SK-N-SH treated with all-trans-retinoic acid at 6 μM for 48 hours (cell line): ENCODE results near the gene ZFHX2.
A peak's percentile ranks its signal among the peaks of the same experiment; 100 is the strongest.

Experiments
- ATAC-seq: fragments of 200-7000 bp; cut with Tn5 transposase; 3 replicates; pipeline ENCODE4 v1.9.1; 2020; ENCODE audit warnings: mild to moderate bottlenecking, moderate library complexity
- ARNTL ChIP-seq: fragments of 450-650 bp; formaldehyde crosslinking; IDR thresholded peaks from 2 replicates; pipeline ENCODE4 v1.5.0; 2020; ENCODE audit warnings: low read depth, mild to moderate bottlenecking, moderate library complexity, borderline replicate concordance
- CSDC2 ChIP-seq: fragments of 250-450 bp; sonication (Bioruptor Pico); IDR thresholded peaks from 2 replicates; pipeline ENCODE4 v1.5.0; 2020; ENCODE audit warnings: mild to moderate bottlenecking, moderate library complexity
- ESRRG ChIP-seq: fragments of 250-450 bp; sonication (Bioruptor Pico); IDR thresholded peaks from 2 replicates; pipeline ENCODE4 v1.6.1; 2021; ENCODE audit warnings: mild to moderate bottlenecking
- GLIS3 ChIP-seq: fragments of 250-450 bp; sonication (Bioruptor Pico); IDR thresholded peaks from 2 replicates; pipeline ENCODE4 v1.5.0; 2020; ENCODE audit warnings: mild to moderate bottlenecking, moderate library complexity
- ISL1 ChIP-seq: fragments of 250-450 bp; sonication (Bioruptor Pico); IDR thresholded peaks from 2 replicates; pipeline ENCODE4 v2.1.2; 2022; ENCODE audit warnings: mild to moderate bottlenecking, moderate library complexity
- OSR1 ChIP-seq: fragments of 250-450 bp; sonication (Bioruptor Pico); IDR thresholded peaks from 2 replicates; pipeline ENCODE4 v1.8.0; 2022; ENCODE audit warnings: moderate library complexity, mild to moderate bottlenecking, inconsistent platforms
- PPARA ChIP-seq: fragments of 250-450 bp; sonication (Bioruptor Pico); IDR thresholded peaks from 2 replicates; pipeline ENCODE4 v1.5.0; 2020; ENCODE audit warnings: mild to moderate bottlenecking, borderline replicate concordance
- RARB ChIP-seq: fragments of 250-450 bp; sonication (Bioruptor Pico); IDR thresholded peaks from 2 replicates; pipeline ENCODE4 v1.8.0; 2021; ENCODE audit warnings: mild to moderate bottlenecking, moderate library complexity
- TCF4 ChIP-seq: fragments of 250-450 bp; sonication (Bioruptor Pico); IDR thresholded peaks from 2 replicates; pipeline ENCODE4 v1.8.0; 2021; ENCODE audit warnings: mild to moderate bottlenecking, moderate library complexity, borderline replicate concordance
- TOX ChIP-seq: fragments of 250-450 bp; sonication (Bioruptor Pico); IDR thresholded peaks from 2 replicates; pipeline ENCODE4 v1.8.0; 2021; ENCODE audit warnings: mild to moderate bottlenecking, moderate library complexity, borderline replicate concordance
- ZC3H10 ChIP-seq: fragments of 250-450 bp; sonication (Bioruptor Pico); IDR thresholded peaks from 2 replicates; pipeline ENCODE4 v1.5.1; 2021; ENCODE audit warnings: mild to moderate bottlenecking, moderate library complexity
- ZFP3 ChIP-seq: fragments of 250-450 bp; sonication (Bioruptor Pico); IDR thresholded peaks from 2 replicates; pipeline ENCODE4 v1.5.0; 2020; ENCODE audit warnings: mild to moderate bottlenecking, moderate library complexity
- ZFP30 ChIP-seq: fragments of 450-650 bp; formaldehyde crosslinking; IDR thresholded peaks from 2 replicates; pipeline ENCODE4 v1.5.0; 2022; ENCODE audit warnings: mild to moderate bottlenecking, moderate library complexity
- ZNF8 ChIP-seq: fragments of 450-650 bp; formaldehyde crosslinking; IDR thresholded peaks from 2 replicates; pipeline ENCODE4 v1.5.0; 2020; ENCODE audit warnings: mild to moderate bottlenecking, moderate library complexity
- TF ChIP-seq, protein P1 (sequence below): fragments of 250-450 bp; sonication (Bioruptor Pico); IDR thresholded peaks from 2 replicates; pipeline ENCODE4 v1.8.0; 2021; ENCODE audit warnings: low read depth, mild to moderate bottlenecking, moderate library complexity, borderline replicate concordance
- TF ChIP-seq, protein P2 (sequence below): fragments of 250-450 bp; sonication (Bioruptor Pico); IDR thresholded peaks from 2 replicates; pipeline ENCODE4 v1.5.1; 2021; ENCODE audit warnings: mild to moderate bottlenecking, moderate library complexity
- TF ChIP-seq, protein P3 (sequence below): fragments of 250-450 bp; sonication (Bioruptor Pico); IDR thresholded peaks from 2 replicates; pipeline ENCODE4 v1.5.1; 2020; ENCODE audit warnings: low read depth, mild to moderate bottlenecking, moderate library complexity
- TF ChIP-seq, protein P4 (sequence below): fragments of 250-450 bp; sonication (Bioruptor Pico); IDR thresholded peaks from 2 replicates; pipeline ENCODE4 v1.5.0; 2020; ENCODE audit warnings: mild to moderate bottlenecking, moderate library complexity
- TF ChIP-seq, protein P5 (sequence below): fragments of 250-450 bp; sonication (Bioruptor Pico); IDR thresholded peaks from 2 replicates; pipeline ENCODE4 v1.8.0; 2020; ENCODE audit warnings: mild to moderate bottlenecking, moderate library complexity, borderline replicate concordance

The ZFHX2 gene

DNA sequence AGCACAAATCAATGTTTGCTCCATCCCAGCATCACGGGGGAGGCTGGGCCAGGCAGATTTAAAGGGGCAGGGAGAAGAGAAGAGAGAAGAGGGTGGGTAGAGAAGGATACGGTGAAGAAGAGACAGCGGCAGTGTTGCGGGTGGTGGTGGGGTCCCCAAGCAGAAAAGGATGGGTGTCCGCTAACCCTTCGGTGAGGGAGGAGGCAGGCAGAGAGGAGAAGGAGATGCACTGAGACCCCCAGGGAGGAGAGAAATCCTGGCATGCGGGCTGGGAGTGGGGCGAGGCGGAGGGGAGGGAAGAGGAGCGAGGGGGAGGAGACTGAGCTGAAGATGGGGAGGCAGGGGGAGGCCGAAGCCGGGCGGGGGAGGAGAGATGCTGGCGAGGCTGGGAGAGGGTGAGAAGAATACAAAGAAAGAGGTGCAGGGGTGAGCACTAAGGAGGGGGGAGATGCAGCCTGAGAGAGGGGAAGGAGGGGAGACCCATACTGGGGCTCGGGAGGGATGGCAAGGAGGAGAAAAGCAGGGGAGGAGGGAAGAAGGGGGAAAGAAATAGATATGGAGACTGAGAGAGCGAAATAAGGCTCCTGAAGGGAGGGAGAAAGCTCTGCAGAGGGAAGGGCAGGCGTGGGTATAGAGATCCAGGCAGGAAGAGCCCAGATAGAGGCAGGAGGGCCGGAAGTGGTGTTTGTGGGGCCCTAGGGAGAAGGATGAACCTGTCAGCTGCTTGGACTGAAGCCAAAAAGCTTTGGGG lies 27.2 kb upstream of the ZFHX2 start, which contains the start of gene JPH4:
JPH4 (minus strand) TSS at position 231 of the 751 bp plus-strand sequence. CDS start 1,337 bp downstream, outside the sequence.
- peak; percentile 70 for ATAC-seq
- TF ChIP-seq, protein P1, sequence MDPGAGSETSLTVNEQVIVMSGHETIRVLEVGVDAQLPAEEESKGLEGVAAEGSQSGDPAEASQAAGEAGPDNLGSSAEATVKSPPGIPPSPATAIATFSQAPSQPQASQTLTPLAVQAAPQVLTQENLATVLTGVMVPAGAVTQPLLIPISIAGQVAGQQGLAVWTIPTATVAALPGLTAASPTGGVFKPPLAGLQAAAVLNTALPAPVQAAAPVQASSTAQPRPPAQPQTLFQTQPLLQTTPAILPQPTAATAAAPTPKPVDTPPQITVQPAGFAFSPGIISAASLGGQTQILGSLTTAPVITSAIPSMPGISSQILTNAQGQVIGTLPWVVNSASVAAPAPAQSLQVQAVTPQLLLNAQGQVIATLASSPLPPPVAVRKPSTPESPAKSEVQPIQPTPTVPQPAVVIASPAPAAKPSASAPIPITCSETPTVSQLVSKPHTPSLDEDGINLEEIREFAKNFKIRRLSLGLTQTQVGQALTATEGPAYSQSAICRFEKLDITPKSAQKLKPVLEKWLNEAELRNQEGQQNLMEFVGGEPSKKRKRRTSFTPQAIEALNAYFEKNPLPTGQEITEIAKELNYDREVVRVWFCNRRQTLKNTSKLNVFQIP (CRISPR knock-in tag), result no peak
- no peak for TF ChIP-seq GLIS3 (CRISPR knock-in tag)

DNA sequence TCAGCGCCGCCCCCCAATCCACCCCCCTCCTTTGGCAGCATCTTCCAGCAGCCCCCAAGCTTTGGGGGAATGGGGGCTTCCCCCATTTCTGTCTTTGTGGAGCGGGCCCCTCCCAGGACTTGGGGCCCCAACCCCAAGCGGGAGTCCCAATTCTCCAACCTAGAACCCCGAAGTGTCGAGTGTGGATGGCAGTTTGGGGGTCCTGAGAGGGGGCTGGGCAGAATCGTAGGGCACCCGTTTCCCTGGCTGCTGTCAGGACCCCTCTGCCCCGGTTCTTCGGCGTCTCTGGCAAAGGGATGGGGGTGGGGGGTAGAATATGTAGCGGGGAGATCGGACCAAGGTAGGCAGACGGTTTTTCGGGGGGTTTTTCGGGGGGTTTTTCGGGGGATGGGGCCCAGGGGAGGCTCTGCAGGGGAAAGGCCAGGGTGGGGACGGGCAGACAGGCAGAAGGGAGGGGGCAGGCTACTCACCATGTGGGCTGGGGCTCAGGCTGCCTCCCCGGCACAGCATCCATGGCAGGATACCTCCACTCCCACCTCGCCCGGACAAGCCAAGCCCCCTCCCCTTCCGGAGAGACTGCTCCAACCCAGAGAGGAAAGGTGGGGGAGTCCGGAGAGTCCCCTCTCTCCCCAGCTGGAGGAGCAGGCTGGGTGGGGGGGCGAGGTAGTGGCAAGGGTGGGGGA lies 26.3 kb upstream of the ZFHX2 start:
- ATAC-seq, result peak; percentile 58
- no peak for TF ChIP-seq ZFP3 (CRISPR knock-in tag)
- no peak for TF ChIP-seq GLIS3 (CRISPR knock-in tag)
- TF ChIP-seq ZFP30 (CRISPR knock-in tag), result no peak
- no peak for TF ChIP-seq CSDC2 (CRISPR knock-in tag)
- no peak for TF ChIP-seq PPARA
- TF ChIP-seq TCF4 (CRISPR knock-in tag), result no peak
- TF ChIP-seq TOX, result no peak
- TF ChIP-seq ZC3H10, result no peak
- TF ChIP-seq RARB, result no peak
- TF ChIP-seq ARNTL (CRISPR knock-in tag), result no peak
- TF ChIP-seq, protein P2, sequence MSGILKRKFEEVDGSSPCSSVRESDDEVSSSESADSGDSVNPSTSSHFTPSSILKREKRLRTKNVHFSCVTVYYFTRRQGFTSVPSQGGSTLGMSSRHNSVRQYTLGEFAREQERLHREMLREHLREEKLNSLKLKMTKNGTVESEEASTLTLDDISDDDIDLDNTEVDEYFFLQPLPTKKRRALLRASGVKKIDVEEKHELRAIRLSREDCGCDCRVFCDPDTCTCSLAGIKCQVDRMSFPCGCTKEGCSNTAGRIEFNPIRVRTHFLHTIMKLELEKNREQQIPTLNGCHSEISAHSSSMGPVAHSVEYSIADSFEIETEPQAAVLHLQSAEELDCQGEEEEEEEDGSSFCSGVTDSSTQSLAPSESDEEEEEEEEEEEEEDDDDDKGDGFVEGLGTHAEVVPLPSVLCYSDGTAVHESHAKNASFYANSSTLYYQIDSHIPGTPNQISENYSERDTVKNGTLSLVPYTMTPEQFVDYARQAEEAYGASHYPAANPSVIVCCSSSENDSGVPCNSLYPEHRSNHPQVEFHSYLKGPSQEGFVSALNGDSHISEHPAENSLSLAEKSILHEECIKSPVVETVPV (CRISPR knock-in tag), result no peak
- TF ChIP-seq, protein P3, sequence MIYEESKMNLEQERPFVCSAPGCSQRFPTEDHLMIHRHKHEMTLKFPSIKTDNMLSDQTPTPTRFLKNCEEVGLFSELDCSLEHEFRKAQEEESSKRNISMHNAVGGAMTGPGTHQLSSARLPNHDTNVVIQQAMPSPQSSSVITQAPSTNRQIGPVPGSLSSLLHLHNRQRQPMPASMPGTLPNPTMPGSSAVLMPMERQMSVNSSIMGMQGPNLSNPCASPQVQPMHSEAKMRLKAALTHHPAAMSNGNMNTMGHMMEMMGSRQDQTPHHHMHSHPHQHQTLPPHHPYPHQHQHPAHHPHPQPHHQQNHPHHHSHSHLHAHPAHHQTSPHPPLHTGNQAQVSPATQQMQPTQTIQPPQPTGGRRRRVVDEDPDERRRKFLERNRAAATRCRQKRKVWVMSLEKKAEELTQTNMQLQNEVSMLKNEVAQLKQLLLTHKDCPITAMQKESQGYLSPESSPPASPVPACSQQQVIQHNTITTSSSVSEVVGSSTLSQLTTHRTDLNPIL (CRISPR knock-in tag), result no peak
- TF ChIP-seq ISL1 (CRISPR knock-in tag), result no peak
- TF ChIP-seq OSR1 (CRISPR knock-in tag), result no peak
- TF ChIP-seq ZNF8 (CRISPR knock-in tag), result no peak
- TF ChIP-seq, protein P4, sequence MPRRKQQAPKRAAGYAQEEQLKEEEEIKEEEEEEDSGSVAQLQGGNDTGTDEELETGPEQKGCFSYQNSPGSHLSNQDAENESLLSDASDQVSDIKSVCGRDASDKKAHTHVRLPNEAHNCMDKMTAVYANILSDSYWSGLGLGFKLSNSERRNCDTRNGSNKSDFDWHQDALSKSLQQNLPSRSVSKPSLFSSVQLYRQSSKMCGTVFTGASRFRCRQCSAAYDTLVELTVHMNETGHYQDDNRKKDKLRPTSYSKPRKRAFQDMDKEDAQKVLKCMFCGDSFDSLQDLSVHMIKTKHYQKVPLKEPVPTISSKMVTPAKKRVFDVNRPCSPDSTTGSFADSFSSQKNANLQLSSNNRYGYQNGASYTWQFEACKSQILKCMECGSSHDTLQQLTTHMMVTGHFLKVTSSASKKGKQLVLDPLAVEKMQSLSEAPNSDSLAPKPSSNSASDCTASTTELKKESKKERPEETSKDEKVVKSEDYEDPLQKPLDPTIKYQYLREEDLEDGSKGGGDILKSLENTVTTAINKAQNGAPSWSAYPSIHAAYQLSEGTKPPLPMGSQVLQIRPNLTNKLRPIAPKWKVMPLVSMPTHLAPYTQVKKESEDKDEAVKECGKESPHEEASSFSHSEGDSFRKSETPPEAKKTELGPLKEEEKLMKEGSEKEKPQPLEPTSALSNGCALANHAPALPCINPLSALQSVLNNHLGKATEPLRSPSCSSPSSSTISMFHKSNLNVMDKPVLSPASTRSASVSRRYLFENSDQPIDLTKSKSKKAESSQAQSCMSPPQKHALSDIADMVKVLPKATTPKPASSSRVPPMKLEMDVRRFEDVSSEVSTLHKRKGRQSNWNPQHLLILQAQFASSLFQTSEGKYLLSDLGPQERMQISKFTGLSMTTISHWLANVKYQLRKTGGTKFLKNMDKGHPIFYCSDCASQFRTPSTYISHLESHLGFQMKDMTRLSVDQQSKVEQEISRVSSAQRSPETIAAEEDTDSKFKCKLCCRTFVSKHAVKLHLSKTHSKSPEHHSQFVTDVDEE (CRISPR knock-in tag), result no peak
- TF ChIP-seq, protein P5, sequence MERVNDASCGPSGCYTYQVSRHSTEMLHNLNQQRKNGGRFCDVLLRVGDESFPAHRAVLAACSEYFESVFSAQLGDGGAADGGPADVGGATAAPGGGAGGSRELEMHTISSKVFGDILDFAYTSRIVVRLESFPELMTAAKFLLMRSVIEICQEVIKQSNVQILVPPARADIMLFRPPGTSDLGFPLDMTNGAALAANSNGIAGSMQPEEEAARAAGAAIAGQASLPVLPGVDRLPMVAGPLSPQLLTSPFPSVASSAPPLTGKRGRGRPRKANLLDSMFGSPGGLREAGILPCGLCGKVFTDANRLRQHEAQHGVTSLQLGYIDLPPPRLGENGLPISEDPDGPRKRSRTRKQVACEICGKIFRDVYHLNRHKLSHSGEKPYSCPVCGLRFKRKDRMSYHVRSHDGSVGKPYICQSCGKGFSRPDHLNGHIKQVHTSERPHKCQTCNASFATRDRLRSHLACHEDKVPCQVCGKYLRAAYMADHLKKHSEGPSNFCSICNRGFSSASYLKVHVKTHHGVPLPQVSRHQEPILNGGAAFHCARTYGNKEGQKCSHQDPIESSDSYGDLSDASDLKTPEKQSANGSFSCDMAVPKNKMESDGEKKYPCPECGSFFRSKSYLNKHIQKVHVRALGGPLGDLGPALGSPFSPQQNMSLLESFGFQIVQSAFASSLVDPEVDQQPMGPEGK (CRISPR knock-in tag), result no peak

DNA sequence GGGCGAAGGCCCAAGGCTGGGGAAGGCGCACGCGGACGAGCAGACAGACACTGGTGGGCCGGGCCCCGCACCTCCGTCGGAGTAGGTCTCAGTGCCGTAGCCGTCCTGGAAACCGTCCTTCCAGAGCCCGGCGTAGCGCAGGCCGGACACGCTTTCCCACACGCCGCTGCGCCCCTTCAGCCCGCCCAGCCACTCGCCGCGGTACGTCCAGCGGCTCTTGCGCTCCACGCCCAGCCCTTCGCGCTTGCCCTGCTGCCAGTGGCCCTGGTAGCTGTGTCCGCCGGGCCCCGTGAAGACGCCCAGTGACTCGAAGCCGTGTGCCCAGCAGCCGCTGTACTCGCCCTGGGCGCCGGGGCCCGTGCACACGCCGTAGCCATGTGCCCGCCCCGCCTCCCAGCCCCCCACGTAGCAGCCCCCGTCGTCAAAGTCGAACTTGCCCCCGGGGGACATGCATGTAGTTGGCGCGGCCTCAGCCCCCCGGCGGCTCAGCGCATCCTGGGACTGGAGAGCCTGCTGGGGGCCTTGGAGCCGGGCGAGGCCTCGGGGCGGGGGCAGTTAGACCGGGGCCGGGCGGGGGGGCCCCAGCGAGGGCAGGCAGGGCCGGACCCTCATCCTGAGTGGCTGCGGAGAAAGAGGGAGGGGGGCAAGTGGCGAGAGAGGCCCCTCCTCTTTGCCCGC lies 25.6 kb upstream of the ZFHX2 start:
- ATAC-seq, result peak; percentile 53
- TF ChIP-seq, protein P5 (CRISPR knock-in tag), result peak; percentile 78
- no peak for TF ChIP-seq ESRRG
